Measurements from ENCODE around the gene CELF2.

GRCh38 chr10:11341283-11341960 lies 323.8 kb downstream of the CELF2 start:
- TF ChIP-seq POLR2A (IDR thresholded peaks at IDR 0.05), result no peak
- TF ChIP-seq, protein P1, sequence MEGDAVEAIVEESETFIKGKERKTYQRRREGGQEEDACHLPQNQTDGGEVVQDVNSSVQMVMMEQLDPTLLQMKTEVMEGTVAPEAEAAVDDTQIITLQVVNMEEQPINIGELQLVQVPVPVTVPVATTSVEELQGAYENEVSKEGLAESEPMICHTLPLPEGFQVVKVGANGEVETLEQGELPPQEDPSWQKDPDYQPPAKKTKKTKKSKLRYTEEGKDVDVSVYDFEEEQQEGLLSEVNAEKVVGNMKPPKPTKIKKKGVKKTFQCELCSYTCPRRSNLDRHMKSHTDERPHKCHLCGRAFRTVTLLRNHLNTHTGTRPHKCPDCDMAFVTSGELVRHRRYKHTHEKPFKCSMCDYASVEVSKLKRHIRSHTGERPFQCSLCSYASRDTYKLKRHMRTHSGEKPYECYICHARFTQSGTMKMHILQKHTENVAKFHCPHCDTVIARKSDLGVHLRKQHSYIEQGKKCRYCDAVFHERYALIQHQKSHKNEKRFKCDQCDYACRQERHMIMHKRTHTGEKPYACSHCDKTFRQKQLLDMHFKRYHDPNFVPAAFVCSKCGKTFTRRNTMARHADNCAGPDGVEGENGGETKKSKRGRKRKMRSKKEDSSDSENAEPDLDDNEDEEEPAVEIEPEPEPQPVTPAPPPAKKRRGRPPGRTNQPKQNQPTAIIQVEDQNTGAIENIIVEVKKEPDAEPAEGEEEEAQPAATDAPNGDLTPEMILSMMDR (IDR thresholded peaks at IDR 0.05), result no peak

Data from body of pancreas (tissue), 4 donors.